Heart left ventricle (tissue), 16 donors: Measurements from ENCODE around the gene RYR3. TPM values are rescaled to one million over a fixed set of nuclear protein-coding genes. Genes with fewer than 3 reads are reported as not detected.

Experiments used
- ATAC-seq, 4 donors: fragments of 200-7000 bp; cut with Tn5 transposase; one replicate each; pipeline ENCODE4 v1.9.1; 2020 to 2022; ENCODE audit warnings: moderate library complexity in 4 of 4, mild to moderate bottlenecking in 3 of 4, moderate number of reproducible peaks in 1 of 4
- DNase-seq, 5 donors: peaks; one replicate each; pipeline ENCODE4 v3.0.0-alpha.2; 2020
- H3K27ac ChIP-seq, 12 donors: fragments of 200-600 bp; sonication (generic) in 4 of 12; one replicate each; pipeline versions ENCODE4 v1.5.0 to v1.8.0; 2016 to 2022; ENCODE audit warnings: mild to moderate bottlenecking in 2 of 12
- H3K27me3 ChIP-seq, 9 donors: fragments of 200-600 bp; sonication (generic) in 2 of 9; one replicate each; pipeline versions ENCODE4 v1.5.1 to v1.8.0; 2016 to 2022; ENCODE audit warnings: mild to moderate bottlenecking in 3 of 9
- H3K36me3 ChIP-seq, 9 donors: fragments of 200-600 bp; sonication (generic) in 2 of 9; one replicate each; pipeline versions ENCODE4 v1.5.0 to v1.8.0; 2018 to 2022; ENCODE audit warnings: mild to moderate bottlenecking in 2 of 9
- H3K4me1 ChIP-seq, 12 donors: fragments of 200-600 bp; sonication (generic) in 4 of 12; one replicate each; pipeline versions ENCODE4 v1.5.0 to v1.8.0; 2016 to 2022; ENCODE audit warnings: mild to moderate bottlenecking in 3 of 12
- H3K4me3 ChIP-seq, 12 donors: fragments of 200-600 bp; sonication (generic) in 4 of 12; one replicate each; pipeline versions ENCODE4 v1.5.0 to v1.8.0; 2017 to 2022; ENCODE audit warnings: mild to moderate bottlenecking in 9 of 12, moderate library complexity in 4 of 12
- H3K9me3 ChIP-seq, 12 donors: fragments of 200-600 bp; sonication (generic) in 4 of 12; one replicate each; pipeline versions ENCODE4 v1.5.0 to v1.8.0; 2016 to 2022; ENCODE audit warnings: mild to moderate bottlenecking in 1 of 12
- POLR2A ChIP-seq, 2 donors: fragments of 450-650 bp; IDR thresholded peaks; one replicate each; pipeline ENCODE4 v1.6.1; 2017; ENCODE audit warnings: antibody characterized with exemption in 2 of 2, mild to moderate bottlenecking in 2 of 2, moderate library complexity in 2 of 2
- WGBS, 4 donors: extraction: QIAGEN DNeasy Blood & Tissue Kit in 2 of 4; methylation state at CpG; one replicate each; pipeline versions ENCODE4 v1.1.5 to v1.1.7; 2013 to 2018; 5-methylcytosine and 5-hydroxymethylcytosine counted together
- intact Hi-C, 10 donors: fragments of 100-400 bp; cut with DNase I; formaldehyde crosslinking; loops; one replicate each; pipeline versions ENCODE4 v1.11.1 to v1.14.2; 2022
- polyA plus RNA-seq, 2 donors: library from polyadenylated mRNA; stranded (reverse); fragments of 200-250 nt; gene quantifications; one replicate each; pipeline ENCODE4 v1.2.3, GENCODE V29; 2013
- total RNA-seq, 9 donors: library from RNA; depleted of rRNA in 2 of 9; stranded (reverse); fragments of >200 nt in 2 of 9; fragmentation: NEBNext Ultra II Directional in 3 of 9; extraction: Animal tissue kit (Norgen Biotek cat#: 25700) in 3 of 9; gene quantifications; one replicate each; pipeline versions ENCODE4 v1.1.0 to v1.2.4, GENCODE V29; 2016 to 2023
- TF ChIP-seq, protein P1 (sequence below), 12 donors: fragments of 200-600 bp; sonication (generic) in 4 of 12; IDR thresholded peaks; one replicate each; pipeline versions ENCODE4 v1.5.0 to v1.8.0; 2018 to 2022; ENCODE audit warnings: antibody characterized with exemption in 12 of 12, mild to moderate bottlenecking in 5 of 12
- donor health status: ischemic (EF 13 %, LVEDD 7.1; RV severe dilation, severe dysfunction).
- donor health status: healthy with polysubstance abuse.
- donor health status: DM: no; HTN: yes; CAD: no.
- donor health status: DM: no; HTN: no; CAD: no.
- donor health status: ischemic (EF 25% LVEDD 6.9; RV normal size, moderate dysfunction).
- donor health status: ischemic (EF 25% LVEDD 5.7; RV mildly dilated, moderate dysfunction).
- donor health status: healthy.
- donor health status: DM: yes; HTN: yes; CAD: no.
- donor health status: ischemic (EF 35%, LVEDD 5.7; RV mildly dilated, moderate dysfunction).
- donor health status: nonischemic (EF 11% LVEDD 7.7; RV severe dilation, severe dysfunction).
- donor health status: DM: yes; HTN: yes; CAD: no.
- donor health status: PGD.
- donor health status: ischemic (EF 29% LVEDD 5.4; RV normal size, mild dysfunction).
- donor health status: nonischemic (EF 23%, LVEDD 6.1; RV moderate dilation, normal function).

The RYR3 gene
- total and polyA plus RNA-seq, 11 donors = 0.01 to 0.35 (median 0.23) TPM; not detected in 2

- Histone ChIP-seq H3K4me3 (no peak overlapping the region), H3K9me3 (no peaks in the 10 kb centered on the region), H3K36me3 (no peaks in the 10 kb centered on the region), H3K27ac (no peak overlapping the region), H3K27me3 (no peaks in the 10 kb centered on the region), H3K4me1 (no peaks in the 10 kb centered on the region)
- DNase-seq (no peak), ATAC-seq (no peak)
- 71 to 86% (median 82%) methylated on average over 3 of the region's 3 CpGs for WGBS, 4 donors
- TF ChIP-seq, protein P1, sequence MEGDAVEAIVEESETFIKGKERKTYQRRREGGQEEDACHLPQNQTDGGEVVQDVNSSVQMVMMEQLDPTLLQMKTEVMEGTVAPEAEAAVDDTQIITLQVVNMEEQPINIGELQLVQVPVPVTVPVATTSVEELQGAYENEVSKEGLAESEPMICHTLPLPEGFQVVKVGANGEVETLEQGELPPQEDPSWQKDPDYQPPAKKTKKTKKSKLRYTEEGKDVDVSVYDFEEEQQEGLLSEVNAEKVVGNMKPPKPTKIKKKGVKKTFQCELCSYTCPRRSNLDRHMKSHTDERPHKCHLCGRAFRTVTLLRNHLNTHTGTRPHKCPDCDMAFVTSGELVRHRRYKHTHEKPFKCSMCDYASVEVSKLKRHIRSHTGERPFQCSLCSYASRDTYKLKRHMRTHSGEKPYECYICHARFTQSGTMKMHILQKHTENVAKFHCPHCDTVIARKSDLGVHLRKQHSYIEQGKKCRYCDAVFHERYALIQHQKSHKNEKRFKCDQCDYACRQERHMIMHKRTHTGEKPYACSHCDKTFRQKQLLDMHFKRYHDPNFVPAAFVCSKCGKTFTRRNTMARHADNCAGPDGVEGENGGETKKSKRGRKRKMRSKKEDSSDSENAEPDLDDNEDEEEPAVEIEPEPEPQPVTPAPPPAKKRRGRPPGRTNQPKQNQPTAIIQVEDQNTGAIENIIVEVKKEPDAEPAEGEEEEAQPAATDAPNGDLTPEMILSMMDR (IDR thresholded peaks at IDR 0.05) = no peak
- TF ChIP-seq POLR2A (IDR thresholded peaks at IDR 0.05) = no peak
- intact Hi-C loops = no loop called here
Observed at GRCh38 chr15:33526532-33526931, 215.8 kb downstream of the RYR3 start.

DNA sequence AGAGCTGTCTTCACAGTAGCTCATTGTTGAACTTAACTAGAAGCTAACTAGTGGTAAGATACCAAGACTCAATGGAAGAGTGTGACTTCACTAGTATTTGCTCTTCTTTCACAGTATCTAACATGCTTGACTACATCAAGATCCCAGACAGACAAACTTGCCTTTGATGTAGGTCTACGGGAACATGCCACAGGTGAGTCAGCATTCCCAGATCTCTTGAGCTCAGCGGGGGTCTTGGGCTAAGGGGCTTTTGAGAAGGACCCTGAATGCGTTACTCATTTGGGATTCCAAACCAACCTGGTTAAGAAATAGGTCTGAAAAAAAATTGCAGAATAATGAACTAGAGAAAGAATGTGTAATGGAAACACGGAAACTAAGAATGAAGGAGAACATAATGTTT, 222.4 kb downstream of the RYR3 start:
- H3K9me3 ChIP-seq = no peaks in the 10 kb centered on the region
- intact Hi-C loops = no loop called here
- H3K4me1 ChIP-seq = no peaks in the 10 kb centered on the region
- no peak for DNase-seq
- H3K4me3 ChIP-seq = no peak overlapping the region
- H3K27me3 ChIP-seq = no peaks in the 10 kb centered on the region
- TF ChIP-seq POLR2A (IDR thresholded peaks at IDR 0.05) = no peak
- TF ChIP-seq, protein P1 (IDR thresholded peaks at IDR 0.05) = no peak
- WGBS, 4 donors = 82 to 87% (median 84%) methylated on average over 4 of the region's 4 CpGs
- H3K36me3 ChIP-seq = no peaks in the 10 kb centered on the region
- no peak overlapping the region for H3K27ac ChIP-seq
- no peak for ATAC-seq

GRCh38 chr15:33534642-33535041, 223.9 kb downstream of the RYR3 start:
- H3K27ac ChIP-seq = no peak overlapping the region
- no peaks in the 10 kb centered on the region for H3K9me3 ChIP-seq
- no peak for DNase-seq
- H3K27me3 ChIP-seq = no peaks in the 10 kb centered on the region
- H3K4me1 ChIP-seq = no peaks in the 10 kb centered on the region
- intact Hi-C loops = no loop called here
- H3K36me3 ChIP-seq = no peaks in the 10 kb centered on the region
- TF ChIP-seq, protein P1 (IDR thresholded peaks at IDR 0.05) = no peak
- TF ChIP-seq POLR2A (IDR thresholded peaks at IDR 0.05) = no peak
- whole genome bisulfite sequencing, 4 donors = 61 to 74% (median 70%) methylated on average over 4 of the region's 4 CpGs
- H3K4me3 ChIP-seq = no peak overlapping the region
- ATAC-seq = no peak

GRCh38 chr15:33535135-33535534, 224.4 kb downstream of the RYR3 start:
- H3K27me3 ChIP-seq = no peaks in the 10 kb centered on the region
- intact Hi-C loops = no loop called here
- H3K9me3 ChIP-seq = no peaks in the 10 kb centered on the region
- WGBS, 4 donors = 48 to 61% (median 56%) methylated on average over 3 of the region's 3 CpGs
- H3K27ac ChIP-seq = no peak overlapping the region
- ATAC-seq (no peak), DNase-seq (no peak)
- no peak overlapping the region for H3K4me3 ChIP-seq
- no peaks in the 10 kb centered on the region for H3K36me3 ChIP-seq
- TF ChIP-seq POLR2A (IDR thresholded peaks at IDR 0.05) = no peak
- TF ChIP-seq, protein P1 (IDR thresholded peaks at IDR 0.05) = no peak
- H3K4me1 ChIP-seq = no peaks in the 10 kb centered on the region
